Measurements from ENCODE around the gene PPP1R9B.

The PPP1R9B gene

GRCh38 chr17:50180620-50181019, 30.1 kb upstream of the PPP1R9B start:
- Histone ChIP-seq H3K27ac (ENCODE audit: insufficient read depth, low read depth, low read length, poor library complexity, severe bottlenecking) (no peak overlapping the region), H3K36me3 (ENCODE audit: control insufficient read depth, insufficient read depth, low read length) (no peaks in the 10 kb centered on the region)
- WGBS, 2 experiments: 69 to 80% methylated on average over 11 of the region's 12 CpGs

GRCh38 chr17:50180111-50180510, 29.6 kb upstream of the PPP1R9B start:
- no peak overlapping the region for H3K4me3 ChIP-seq (ENCODE audit: insufficient read depth, low read depth, low read length)
- 88 to 91% methylated on average over 4 of the region's 4 CpGs for WGBS, 2 experiments
- H3K4me1 ChIP-seq (ENCODE audit: control insufficient read depth, insufficient read depth, low read length): peaks cover 34% of the 10 kb centered on the region
- no peak overlapping the region for H3K27ac ChIP-seq (ENCODE audit: insufficient read depth, low read depth, low read length, poor library complexity, severe bottlenecking)
- no peaks in the 10 kb centered on the region for H3K27me3 ChIP-seq (ENCODE audit: control insufficient read depth, insufficient read depth, low read length, poor library complexity, severe bottlenecking)
- no peaks in the 10 kb centered on the region for H3K36me3 ChIP-seq (ENCODE audit: control insufficient read depth, insufficient read depth, low read length)
- H3K9me3 ChIP-seq (ENCODE audit: control insufficient read depth, low read length): no peaks in the 10 kb centered on the region

More at GRCh38 chr17:50180620-50181019, 30.1 kb upstream of the PPP1R9B start:
- Histone ChIP-seq H3K9me3 (ENCODE audit: control insufficient read depth, low read length) (no peaks in the 10 kb centered on the region), H3K4me3 (ENCODE audit: insufficient read depth, low read depth, low read length) (no peak overlapping the region), H3K27me3 (ENCODE audit: control insufficient read depth, insufficient read depth, low read length, poor library complexity, severe bottlenecking) (no peaks in the 10 kb centered on the region), H3K4me1 (ENCODE audit: control insufficient read depth, insufficient read depth, low read length) (peaks cover 37% of the 10 kb centered on the region)

GRCh38 chr17:50177983-50178834, 27.7 kb upstream of the PPP1R9B start:
- Histone ChIP-seq H3K4me1 (ENCODE audit: control insufficient read depth, insufficient read depth, low read length) (peaks cover 17% of the 10 kb centered on the region), H3K27ac (ENCODE audit: insufficient read depth, low read depth, low read length, poor library complexity, severe bottlenecking) (no peak overlapping the region), H3K4me3 (ENCODE audit: insufficient read depth, low read depth, low read length) (peak overlapping the region; percentile 11)

GRCh38 chr17:50177476-50177875, 27.0 kb upstream of the PPP1R9B start:
- Histone ChIP-seq H3K9me3 (ENCODE audit: control insufficient read depth, low read length) (no peaks in the 10 kb centered on the region), H3K36me3 (ENCODE audit: control insufficient read depth, insufficient read depth, low read length) (no peaks in the 10 kb centered on the region), H3K27ac (ENCODE audit: insufficient read depth, low read depth, low read length, poor library complexity, severe bottlenecking) (no peak overlapping the region), H3K27me3 (ENCODE audit: control insufficient read depth, insufficient read depth, low read length, poor library complexity, severe bottlenecking) (no peaks in the 10 kb centered on the region), H3K4me3 (ENCODE audit: insufficient read depth, low read depth, low read length) (no peak overlapping the region), H3K4me1 (ENCODE audit: control insufficient read depth, insufficient read depth, low read length) (peaks cover 17% of the 10 kb centered on the region)
- 92 to 93% methylated on average over 10 of the region's 10 CpGs for WGBS, 2 experiments

More at GRCh38 chr17:50177983-50178834, 27.7 kb upstream of the PPP1R9B start:
- no peaks in the 10 kb centered on the region for H3K27me3 ChIP-seq (ENCODE audit: control insufficient read depth, insufficient read depth, low read length, poor library complexity, severe bottlenecking)
- 11% methylated on average over 22 of the region's 22 CpGs for WGBS, 2 experiments
- H3K9me3 ChIP-seq (ENCODE audit: control insufficient read depth, low read length): no peaks in the 10 kb centered on the region
- H3K36me3 ChIP-seq (ENCODE audit: control insufficient read depth, insufficient read depth, low read length): no peaks in the 10 kb centered on the region

GRCh38 chr17:50176559-50177357, 26.3 kb upstream of the PPP1R9B start:
- 88 to 89% methylated on average over 20 of the region's 20 CpGs for WGBS, 2 experiments
- Histone ChIP-seq H3K27ac (ENCODE audit: insufficient read depth, low read depth, low read length, poor library complexity, severe bottlenecking) (no peak overlapping the region), H3K4me3 (ENCODE audit: insufficient read depth, low read depth, low read length) (no peak overlapping the region), H3K9me3 (ENCODE audit: control insufficient read depth, low read length) (no peaks in the 10 kb centered on the region), H3K36me3 (ENCODE audit: control insufficient read depth, insufficient read depth, low read length) (no peaks in the 10 kb centered on the region), H3K4me1 (ENCODE audit: control insufficient read depth, insufficient read depth, low read length) (peaks cover 17% of the 10 kb centered on the region), H3K27me3 (ENCODE audit: control insufficient read depth, insufficient read depth, low read length, poor library complexity, severe bottlenecking) (no peaks in the 10 kb centered on the region)

- Histone ChIP-seq H3K27ac (ENCODE audit: insufficient read depth, low read depth, low read length, poor library complexity, severe bottlenecking) (no peak overlapping the region), H3K36me3 (ENCODE audit: control insufficient read depth, insufficient read depth, low read length) (no peaks in the 10 kb centered on the region), H3K4me1 (ENCODE audit: control insufficient read depth, insufficient read depth, low read length) (peaks cover 17% of the 10 kb centered on the region), H3K9me3 (ENCODE audit: control insufficient read depth, low read length) (no peaks in the 10 kb centered on the region), H3K4me3 (ENCODE audit: insufficient read depth, low read depth, low read length) (no peak overlapping the region), H3K27me3 (ENCODE audit: control insufficient read depth, insufficient read depth, low read length, poor library complexity, severe bottlenecking) (no peaks in the 10 kb centered on the region)
- WGBS, 2 experiments: 93 to 94% methylated on average over 15 to 16 of the region's 16 CpGs
Measured at GRCh38 chr17:50175035-50175807, 24.7 kb upstream of the PPP1R9B start.

- WGBS, 2 experiments: 74 to 80% methylated on average over 6 of the region's 6 CpGs
- Histone ChIP-seq H3K9me3 (ENCODE audit: control insufficient read depth, low read length) (no peaks in the 10 kb centered on the region), H3K27me3 (ENCODE audit: control insufficient read depth, insufficient read depth, low read length, poor library complexity, severe bottlenecking) (no peaks in the 10 kb centered on the region), H3K4me1 (ENCODE audit: control insufficient read depth, insufficient read depth, low read length) (peaks cover 17% of the 10 kb centered on the region), H3K4me3 (ENCODE audit: insufficient read depth, low read depth, low read length) (no peak overlapping the region), H3K36me3 (ENCODE audit: control insufficient read depth, insufficient read depth, low read length) (no peaks in the 10 kb centered on the region), H3K27ac (ENCODE audit: insufficient read depth, low read depth, low read length, poor library complexity, severe bottlenecking) (no peak overlapping the region)
Measured at GRCh38 chr17:50174444-50174843, 24.0 kb upstream of the PPP1R9B start.

GRCh38 chr17:50173335-50173941, 23.0 kb upstream of the PPP1R9B start:
- Histone ChIP-seq H3K9me3 (ENCODE audit: control insufficient read depth, low read length) (no peaks in the 10 kb centered on the region), H3K4me3 (ENCODE audit: insufficient read depth, low read depth, low read length) (no peak overlapping the region), H3K36me3 (ENCODE audit: control insufficient read depth, insufficient read depth, low read length) (no peaks in the 10 kb centered on the region), H3K4me1 (ENCODE audit: control insufficient read depth, insufficient read depth, low read length) (peaks cover 14% of the 10 kb centered on the region), H3K27ac (ENCODE audit: insufficient read depth, low read depth, low read length, poor library complexity, severe bottlenecking) (no peak overlapping the region), H3K27me3 (ENCODE audit: control insufficient read depth, insufficient read depth, low read length, poor library complexity, severe bottlenecking) (no peaks in the 10 kb centered on the region)
- 69 to 72% methylated on average over 10 of the region's 10 CpGs for WGBS, 2 experiments

GRCh38 chr17:50172936-50173334, 22.5 kb upstream of the PPP1R9B start:
- Histone ChIP-seq H3K9me3 (ENCODE audit: control insufficient read depth, low read length) (no peaks in the 10 kb centered on the region), H3K36me3 (ENCODE audit: control insufficient read depth, insufficient read depth, low read length) (no peaks in the 10 kb centered on the region), H3K27ac (ENCODE audit: insufficient read depth, low read depth, low read length, poor library complexity, severe bottlenecking) (no peak overlapping the region), H3K4me1 (ENCODE audit: control insufficient read depth, insufficient read depth, low read length) (peaks cover 9% of the 10 kb centered on the region), H3K27me3 (ENCODE audit: control insufficient read depth, insufficient read depth, low read length, poor library complexity, severe bottlenecking) (no peaks in the 10 kb centered on the region), H3K4me3 (ENCODE audit: insufficient read depth, low read depth, low read length) (no peak overlapping the region)
- WGBS, 2 experiments: 88 to 90% methylated on average over 6 of the region's 6 CpGs

All from ectodermal cell (in vitro differentiated cells).